Spleen (tissue), 7 donors: ENCODE results near the gene TNFRSF18.

Source experiments
- CTCF ChIP-seq, 11 experiments: fragments of 200-600 bp in 7 of 11; fragments of 450-650 bp in 4 of 11; sonication (generic) in 4 of 11; IDR thresholded peaks in 8 of 11; conservative IDR thresholded peaks in 3 of 11; 1 replicate in 7 of 11; 2 replicates in 4 of 11; pipeline versions ENCODE4 v1.4.0 to v1.8.0; 2016 to 2021; ENCODE audit warnings: antibody characterized with exemption in 11 of 11, inconsistent platforms in 4 of 11, mild to moderate bottlenecking in 1 of 11
- POLR2A ChIP-seq, 3 donors: fragments of 450-650 bp; IDR thresholded peaks; one replicate each; pipeline ENCODE4 v1.5.1; 2017; ENCODE audit warnings: antibody characterized with exemption in 3 of 3, mild to moderate bottlenecking in 1 of 3
- POLR2AphosphoS5 ChIP-seq, 3 donors: sonication (generic); formaldehyde crosslinking; IDR thresholded peaks; one replicate each; pipeline ENCODE4 v1.5.1; 2017; ENCODE audit warnings: antibody characterized with exemption in 3 of 3
- donor health status: DM: no; HTN: no; CAD: no; lungs with moderate emphysema.
- donor health status: DM: no; HTN: no; CAD: no.
- donor health status: DM: no; HTN: no; CAD: no.

DNA sequence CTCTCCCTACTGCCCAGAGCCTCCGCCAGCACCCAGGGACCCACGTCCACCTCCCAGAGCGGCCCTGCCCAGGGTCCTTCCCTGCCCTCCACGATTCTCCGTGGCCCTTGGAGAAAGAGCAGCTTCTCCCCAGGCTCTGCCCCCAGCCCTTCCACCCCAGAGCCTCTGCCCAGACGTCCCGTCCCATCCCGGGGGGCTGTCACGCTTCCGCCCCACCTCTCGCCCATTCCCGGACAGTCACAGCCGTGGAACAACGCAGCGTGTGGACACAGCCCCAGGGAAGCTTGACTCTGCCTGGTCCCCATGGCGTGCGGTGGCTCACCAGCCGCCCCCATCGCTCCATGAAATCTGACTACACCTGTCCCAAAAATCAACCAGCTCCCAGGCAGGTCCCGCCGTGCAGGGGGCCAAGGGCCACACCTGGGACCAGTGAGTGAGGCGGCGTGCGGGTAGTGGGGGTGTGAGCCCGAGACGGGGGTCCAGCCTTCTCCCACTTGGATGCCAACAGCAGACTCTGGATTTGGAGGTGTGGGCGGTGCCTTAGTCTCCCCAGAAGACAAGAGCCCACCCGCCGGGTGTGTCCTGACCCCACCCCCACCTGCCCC, 45.2 kb downstream of the TNFRSF18 start:
- TF ChIP-seq CTCF (IDR thresholded peaks at IDR 0.05 in 8 of 11, conservative IDR thresholded peaks at IDR 0.05 in 3 of 11) (no peak), POLR2AphosphoS5 (IDR thresholded peaks at IDR 0.05) (no peak), POLR2A (IDR thresholded peaks at IDR 0.05) (no peak)
